NCI-H128 (cell line): ENCODE data around the gene ATP11A.
A peak's percentile ranks its signal among the peaks of the same experiment; 100 is the strongest.

Experiments
- DNase-seq: peaks from one replicate; lab custom pipeline; 2025; ENCODE audit not compliant: unreplicated experiment; lab: John Stamatoyannopoulos, UW

The ATP11A gene

GRCh38 chr13:112722433-112723263 lies 32.8 kb downstream of the ATP11A start:
- DNase-seq = no peak

DNA sequence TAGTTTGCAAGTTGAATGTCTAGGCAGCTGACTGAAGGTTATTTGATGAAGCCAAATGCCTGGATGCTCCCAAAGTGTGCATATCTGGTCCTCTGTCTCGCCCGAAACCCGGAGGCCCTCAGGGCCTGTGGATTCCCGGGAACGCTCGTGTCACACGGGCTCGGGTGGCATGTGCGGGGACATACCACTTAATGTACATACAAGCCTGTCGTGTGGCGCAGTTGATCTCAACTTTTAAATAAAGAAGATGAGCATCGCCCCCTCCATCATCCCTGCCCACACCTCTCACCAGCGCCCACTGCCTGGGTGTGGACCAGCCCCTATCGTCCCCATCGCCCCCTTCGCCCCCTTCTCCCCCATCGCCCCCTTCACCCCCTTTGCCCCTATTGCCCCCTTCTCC lies 33.9 kb downstream of the ATP11A start:
- DNase-seq = no peak

DNA sequence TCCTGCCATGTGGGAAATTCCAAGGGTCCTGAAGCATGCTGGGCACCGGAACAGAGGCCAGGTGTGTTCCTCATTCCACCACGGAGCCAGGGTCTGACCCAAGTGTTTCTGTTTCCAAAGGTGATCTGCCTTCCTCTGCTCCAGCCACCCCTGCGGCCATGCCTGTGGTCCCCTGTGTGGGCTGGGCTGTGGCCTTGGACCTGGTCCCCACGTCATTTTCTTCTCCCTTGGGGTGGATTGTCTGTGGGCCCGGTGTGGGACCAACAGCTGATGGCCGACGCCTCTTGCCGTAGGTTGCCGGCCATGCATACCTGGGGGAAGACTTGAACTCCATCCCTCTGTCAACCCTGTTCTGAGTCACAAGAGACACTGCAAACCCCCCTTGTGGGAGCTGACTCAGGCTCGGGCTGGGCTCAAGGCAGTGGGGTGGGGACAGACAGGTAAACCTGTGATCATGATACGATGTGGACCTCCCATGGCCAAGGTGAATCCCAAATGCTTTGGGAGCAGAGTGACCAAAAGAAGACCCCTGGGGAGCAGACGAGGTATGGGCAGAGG lies 35.0 kb downstream of the ATP11A start:
- DNase-seq = no peak

DNA sequence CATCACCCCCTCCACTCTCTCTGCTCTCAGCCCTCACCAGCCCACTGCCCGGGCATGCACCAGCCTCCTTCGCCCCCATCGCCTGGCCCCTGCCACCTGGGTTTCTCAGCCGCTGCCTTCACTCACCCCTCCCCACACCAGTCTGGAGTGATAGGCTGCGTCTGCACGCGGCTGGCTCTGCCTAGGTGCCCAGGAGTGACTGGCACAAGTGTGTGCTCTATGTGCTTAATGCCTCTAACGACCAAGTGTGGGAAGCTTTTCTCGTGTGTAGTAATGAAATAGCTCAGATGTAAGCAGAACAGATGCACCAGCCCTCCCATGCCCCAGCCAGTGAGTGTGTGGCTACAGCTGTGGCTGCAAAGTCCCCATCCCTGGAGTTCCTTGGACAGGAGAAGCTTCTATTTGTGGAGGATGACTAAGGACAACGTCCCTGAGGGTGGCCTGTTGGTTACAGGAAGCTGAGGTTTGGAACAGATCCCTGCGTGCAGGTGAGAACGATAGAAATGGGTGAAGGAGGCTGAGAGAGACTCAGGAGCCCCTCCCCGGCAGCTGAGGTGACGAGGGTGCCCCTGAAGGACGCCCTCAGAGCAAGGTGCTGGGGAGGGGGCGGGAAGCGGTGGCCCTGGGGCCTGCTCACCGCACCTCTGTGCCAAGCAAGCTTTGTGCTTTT lies 35.6 kb downstream of the ATP11A start:
- DNase-seq = no peak

- DNase-seq = no peak
These were observed 36.4 kb downstream of the ATP11A start for GRCh38 chr13:112726016-112726767.

DNA sequence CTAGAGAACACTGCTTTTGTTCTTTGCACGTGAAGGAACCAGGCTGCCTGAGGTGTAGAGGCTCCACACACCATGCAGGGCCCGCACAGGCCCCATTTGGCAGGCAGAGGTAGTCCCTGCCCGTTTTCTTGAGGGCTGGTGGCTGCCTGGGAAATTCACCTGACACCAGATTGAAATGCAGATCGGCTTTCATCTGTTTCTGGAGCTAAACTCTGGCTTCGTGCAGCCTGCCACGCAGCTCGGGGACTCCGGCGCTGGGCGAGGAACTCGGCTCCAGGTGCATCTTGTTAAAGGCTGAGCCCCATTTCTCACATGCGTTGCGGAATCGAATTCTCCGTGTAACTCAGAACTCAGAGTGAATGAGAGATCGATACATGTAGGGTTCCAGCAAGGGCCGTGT lies 37.7 kb downstream of the ATP11A start:
- no peak for DNase-seq

GRCh38 chr13:112728375-112729126 lies 38.7 kb downstream of the ATP11A start:
- no peak for DNase-seq

GRCh38 chr13:112729408-112729807 lies 39.6 kb downstream of the ATP11A start:
- no peak for DNase-seq

- DNase-seq = no peak
These were observed 40.4 kb downstream of the ATP11A start for GRCh38 chr13:112730157-112730671.

- DNase-seq = no peak
These were observed 42.1 kb downstream of the ATP11A start for GRCh38 chr13:112731667-112732616.

GRCh38 chr13:112732679-112733078 lies 42.8 kb downstream of the ATP11A start:
- no peak for DNase-seq

DNA sequence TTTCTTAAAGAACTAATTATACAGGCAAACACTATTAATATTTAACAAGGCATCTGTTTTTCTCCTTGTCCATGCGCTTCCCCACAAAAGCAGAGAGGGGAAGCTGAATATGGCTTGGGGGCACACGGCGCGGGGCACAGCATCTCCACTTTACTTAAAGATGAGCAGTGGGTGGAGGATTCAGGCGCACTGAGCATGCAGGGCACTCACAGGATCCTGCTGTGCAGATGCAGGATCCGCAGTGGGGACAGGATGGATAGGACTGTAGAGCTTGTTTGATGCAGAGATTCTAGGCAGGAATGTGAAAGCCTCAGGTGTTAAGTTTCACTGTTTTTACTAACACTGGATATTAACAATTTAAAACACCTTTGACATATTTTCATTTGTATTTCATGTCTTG lies 43.3 kb downstream of the ATP11A start:
- DNase-seq = peak; percentile 18

DNA sequence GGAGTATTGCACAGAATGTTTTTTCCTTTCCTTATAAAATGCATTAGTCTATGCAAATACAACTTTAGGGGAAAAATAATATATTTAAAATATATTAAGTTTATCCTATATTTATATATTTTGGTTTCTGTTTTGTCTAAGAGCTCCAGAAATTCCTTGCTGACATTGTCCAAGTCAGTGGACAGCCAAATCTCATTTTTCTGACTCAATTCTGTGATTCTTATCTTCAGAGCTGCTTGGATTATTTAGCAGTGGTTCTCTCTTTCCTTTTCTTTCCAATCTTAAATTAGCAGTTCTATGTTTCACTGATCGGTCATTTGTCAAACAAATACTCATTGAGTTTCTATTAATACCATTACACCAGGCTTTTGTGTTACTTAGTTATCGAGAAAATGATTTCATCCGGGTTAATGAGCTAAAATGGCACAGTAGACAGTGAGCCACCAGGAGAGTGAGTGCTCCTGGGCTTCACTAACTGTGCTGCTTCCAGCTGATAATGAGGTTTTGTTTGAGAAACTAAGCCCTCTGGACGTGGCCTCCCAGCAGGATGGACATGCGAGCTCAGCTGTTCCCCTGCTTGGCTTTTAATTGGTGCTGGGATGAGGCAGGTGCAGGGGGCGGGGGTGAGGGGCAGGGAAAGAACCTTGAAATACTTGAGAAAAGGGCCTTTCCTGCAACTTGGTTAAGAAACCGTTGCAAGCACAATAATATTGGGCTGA lies 44.0 kb downstream of the ATP11A start:
- DNase-seq = no peak

GRCh38 chr13:112734696-112735547 lies 45.1 kb downstream of the ATP11A start:
- DNase-seq = no peak

GRCh38 chr13:112735791-112736190 lies 46.0 kb downstream of the ATP11A start:
- DNase-seq = no peak

DNA sequence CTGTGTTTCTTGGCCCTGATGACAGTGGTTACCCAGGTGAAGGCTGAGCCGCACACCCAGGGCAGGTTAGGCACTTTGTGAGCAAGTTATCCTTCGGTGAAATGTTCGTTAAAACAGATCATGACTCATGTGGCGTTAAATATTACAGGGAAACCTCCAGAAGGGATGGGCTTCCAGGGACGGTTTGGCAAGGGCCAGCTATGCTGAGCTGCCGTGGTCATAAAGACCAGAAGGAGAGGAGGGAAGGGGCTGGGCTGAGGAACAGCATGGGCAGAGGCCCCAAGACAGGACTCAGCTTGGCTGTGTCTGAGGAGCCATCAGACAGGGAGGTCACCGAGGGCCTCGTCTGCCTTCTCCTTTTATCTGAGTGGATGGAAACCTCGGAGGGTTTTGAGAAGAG lies 47.5 kb downstream of the ATP11A start:
- DNase-seq = no peak

GRCh38 chr13:112738606-112739005 lies 48.8 kb downstream of the ATP11A start:
- no peak for DNase-seq
